Gastroesophageal sphincter (tissue), 4 donors: ENCODE measurements around the gene PRKAR2A. TPM values are rescaled to one million over a fixed set of nuclear protein-coding genes. Genes with fewer than 3 reads are reported as not detected.

Experiments
- ATAC-seq: fragments of 150-250 bp; one replicate; pipeline ENCODE4 v1.9.1; 2016; ENCODE audit warnings: mild to moderate bottlenecking, moderate library complexity
- H3K27ac ChIP-seq, 4 donors: fragments of 200-600 bp; sonication (generic) in 3 of 4; 1 replicate in 3 of 4; 2 replicates in 1 of 4; pipeline ENCODE4 v1.5.1; 2016 to 2019
- H3K27me3 ChIP-seq: fragments of 200-600 bp; sonication (generic); one replicate; pipeline ENCODE4 v1.5.1; 2019
- H3K36me3 ChIP-seq, 2 donors: fragments of 200-600 bp; sonication (generic); one replicate each; pipeline ENCODE4 v1.5.1; 2019; ENCODE audit warnings: control low read depth in 1 of 2
- H3K4me1 ChIP-seq, 3 donors: fragments of 200-600 bp; sonication (generic); 1 replicate in 2 of 3; 2 replicates in 1 of 3; pipeline ENCODE4 v1.5.1; 2016 to 2019; ENCODE audit warnings: control low read depth in 2 of 3
- H3K4me3 ChIP-seq, 2 donors: fragments of 200-600 bp; sonication (generic); one replicate each; pipeline ENCODE4 v1.5.1; 2019; ENCODE audit warnings: mild to moderate bottlenecking in 1 of 2, moderate library complexity in 1 of 2
- H3K9me3 ChIP-seq, 3 donors: fragments of 200-600 bp; sonication (generic); one replicate each; pipeline ENCODE4 v1.5.1; 2017 to 2019; ENCODE audit warnings: control low read depth in 2 of 3
- CTCF ChIP-seq, 4 experiments: fragments of 200-600 bp in 2 of 4; fragments of 450-650 bp in 2 of 4; sonication (generic) in 1 of 4; IDR thresholded peaks; one replicate each; pipeline ENCODE4 v1.5.1; 2017 to 2019; ENCODE audit warnings: antibody characterized with exemption in 4 of 4, mild to moderate bottlenecking in 2 of 4, moderate library complexity in 2 of 4
- EP300 ChIP-seq: sonication (generic); formaldehyde crosslinking; IDR thresholded peaks from one replicate; pipeline ENCODE4 v1.6.1; 2017; ENCODE audit warnings: antibody characterized with exemption, mild to moderate bottlenecking
- POLR2A ChIP-seq, 2 donors: fragments of 450-650 bp; IDR thresholded peaks; one replicate each; pipeline ENCODE4 v1.6.1; 2017; ENCODE audit warnings: antibody characterized with exemption in 2 of 2, mild to moderate bottlenecking in 2 of 2, moderate library complexity in 1 of 2
- POLR2AphosphoS5 ChIP-seq: sonication (generic); formaldehyde crosslinking; IDR thresholded peaks from one replicate; pipeline ENCODE4 v1.6.1; 2017; ENCODE audit warnings: antibody characterized with exemption
- WGBS, 2 donors: methylation state at CpG; one replicate each; pipeline ENCODE4 v1.1.5; 2018; ENCODE audit warnings: low coverage in 1 of 2; 5-methylcytosine and 5-hydroxymethylcytosine counted together
- total RNA-seq, 4 donors: library from RNA; depleted of rRNA; stranded (reverse); fragments of >200 nt; gene quantifications; one replicate each; pipeline ENCODE4 v1.1.0, GENCODE V29; 2016

The PRKAR2A gene
- total RNA-seq, 4 donors from 2014 or later = 33.7 to 45.0 (median 44.0) TPM

GRCh38 chr3:48698891-48699290 is 148.8 kb downstream of the PRKAR2A start:
- Histone ChIP-seq H3K4me1 (peaks cover 0 to 70% (median 2%) of the 10 kb centered on the region in 3 donors), H3K27ac (no peak overlapping the region), H3K36me3 (peaks cover 0 to 32% of the 10 kb centered on the region in 2 donors), H3K27me3 (no peaks in the 10 kb centered on the region), H3K9me3 (no peaks in the 10 kb centered on the region), H3K4me3 (no peak overlapping the region)
- 80 to 100% methylated on average over 2 to 5 of the region's 8 CpGs for WGBS, 2 donors
- no peak for ATAC-seq
- TF ChIP-seq POLR2A (IDR thresholded peaks at IDR 0.05) (no peak), POLR2AphosphoS5 (no peak), CTCF (IDR thresholded peaks at IDR 0.05) (no peak), EP300 (no peak)

- H3K36me3 ChIP-seq = peaks cover 0 to 41% of the 10 kb centered on the region in 2 donors
- ATAC-seq = no peak
- H3K4me1 ChIP-seq = peaks cover 0 to 71% (median 0%) of the 10 kb centered on the region in 3 donors
- no peak for TF ChIP-seq POLR2A (IDR thresholded peaks at IDR 0.05)
- no peak for TF ChIP-seq CTCF (IDR thresholded peaks at IDR 0.05)
- no peak for TF ChIP-seq EP300
- TF ChIP-seq POLR2AphosphoS5 = no peak
- WGBS, 2 donors = 79% methylated on average over 3 of the region's 3 CpGs; no CpG with 5 or more reads in 1 of the 2 donors
- H3K9me3 ChIP-seq = no peaks in the 10 kb centered on the region
- H3K4me3 ChIP-seq = no peak overlapping the region
- H3K27me3 ChIP-seq = no peaks in the 10 kb centered on the region
- no peak overlapping the region for H3K27ac ChIP-seq
Measured at GRCh38 chr3:48697952-48698351, 149.7 kb downstream of the PRKAR2A start.

GRCh38 chr3:48696601-48697000 is 151.1 kb downstream of the PRKAR2A start:
- ATAC-seq = no peak
- Histone ChIP-seq H3K36me3 (peaks cover 0 to 55% of the 10 kb centered on the region in 2 donors), H3K27ac (peak overlapping the region in 1 of 4 donors; percentile 87), H3K4me1 (peaks cover 0 to 73% (median 0%) of the 10 kb centered on the region in 3 donors), H3K9me3 (no peaks in the 10 kb centered on the region), H3K27me3 (no peaks in the 10 kb centered on the region), H3K4me3 (no peak overlapping the region)
- TF ChIP-seq CTCF (IDR thresholded peaks at IDR 0.05) = no peak
- no peak for TF ChIP-seq POLR2A (IDR thresholded peaks at IDR 0.05)
- no peak for TF ChIP-seq EP300
- no peak for TF ChIP-seq POLR2AphosphoS5

Other genes starting within 250 kb of the PRKAR2A start
- 100 to 1,000 TPM; 195 to 346 (median 302) TPM for gene UQCRC1, start 238.2 kb downstream of the PRKAR2A start, total RNA-seq
- gene TMEM89, start 226.1 kb downstream of the PRKAR2A start, total RNA-seq = not detected
- gene SLC26A6, start 212.4 kb downstream of the PRKAR2A start, total RNA-seq = 10 to 100 TPM in 2 of 4 donors, 1 to 10 TPM in 2; 7.4 to 21.8 (median 10.7) TPM
- gene CELSR3, start 185.0 kb downstream of the PRKAR2A start, total RNA-seq = 1 to 10 TPM in 1 of 4 donors, under 1 TPM in 3; 0.40 to 1.0 (median 0.66) TPM
- gene NCKIPSD, start 162.0 kb downstream of the PRKAR2A start, total RNA-seq = 10 to 100 TPM; 19.0 to 32.5 (median 21.1) TPM
- 10 to 100 TPM; 44.5 to 52.8 (median 48.1) TPM for gene IP6K2, start 130.7 kb downstream of the PRKAR2A start, total RNA-seq
- 10 to 100 TPM; 19.0 to 47.0 (median 23.9) TPM for gene SLC25A20, start 51.0 kb upstream of the PRKAR2A start, total RNA-seq
- 100 to 1,000 TPM in 3 of 4 donors, 10 to 100 TPM in 1; 92.2 to 143 (median 123) TPM for gene ARIH2, start 71.0 kb upstream of the PRKAR2A start, total RNA-seq
- 10 to 100 TPM; 29.1 to 38.9 (median 35.2) TPM for gene P4HTM, start 142.4 kb upstream of the PRKAR2A start, total RNA-seq
- 100 to 1,000 TPM in 2 of 4 donors, 10 to 100 TPM in 2; 61.5 to 110 (median 99.0) TPM for gene WDR6, start 159.5 kb upstream of the PRKAR2A start, total RNA-seq
- gene DALRD3, start 170.7 kb upstream of the PRKAR2A start, total RNA-seq = 10 to 100 TPM; 11.8 to 29.0 (median 24.6) TPM
- 100 to 1,000 TPM in 3 of 4 donors, 10 to 100 TPM in 1; 79.4 to 131 (median 105) TPM for gene NDUFAF3, start 174.2 kb upstream of the PRKAR2A start, total RNA-seq
- 100 to 1,000 TPM in 3 of 4 donors, 10 to 100 TPM in 1; 89.8 to 179 (median 118) TPM for gene IMPDH2, start 181.5 kb upstream of the PRKAR2A start, total RNA-seq
- 100 to 1,000 TPM in 1 of 4 donors, 10 to 100 TPM in 3; 66.2 to 171 (median 81.8) TPM for gene QRICH1, start 246.2 kb upstream of the PRKAR2A start, total RNA-seq